Measurements from ENCODE around the gene SKAP1.
A peak's percentile ranks its signal among the peaks of the same experiment; 100 is the strongest.
"Not testable (repeated sequence)": the region's sequence is repeated elsewhere in the genome, so short reads cannot be mapped to it uniquely, and the experiment has no call there.

SKAP1 gene

GRCh38 chr17:48445248-48445620, 15.2 kb upstream of the SKAP1 start:
- DNase-seq, result no peak

DNA sequence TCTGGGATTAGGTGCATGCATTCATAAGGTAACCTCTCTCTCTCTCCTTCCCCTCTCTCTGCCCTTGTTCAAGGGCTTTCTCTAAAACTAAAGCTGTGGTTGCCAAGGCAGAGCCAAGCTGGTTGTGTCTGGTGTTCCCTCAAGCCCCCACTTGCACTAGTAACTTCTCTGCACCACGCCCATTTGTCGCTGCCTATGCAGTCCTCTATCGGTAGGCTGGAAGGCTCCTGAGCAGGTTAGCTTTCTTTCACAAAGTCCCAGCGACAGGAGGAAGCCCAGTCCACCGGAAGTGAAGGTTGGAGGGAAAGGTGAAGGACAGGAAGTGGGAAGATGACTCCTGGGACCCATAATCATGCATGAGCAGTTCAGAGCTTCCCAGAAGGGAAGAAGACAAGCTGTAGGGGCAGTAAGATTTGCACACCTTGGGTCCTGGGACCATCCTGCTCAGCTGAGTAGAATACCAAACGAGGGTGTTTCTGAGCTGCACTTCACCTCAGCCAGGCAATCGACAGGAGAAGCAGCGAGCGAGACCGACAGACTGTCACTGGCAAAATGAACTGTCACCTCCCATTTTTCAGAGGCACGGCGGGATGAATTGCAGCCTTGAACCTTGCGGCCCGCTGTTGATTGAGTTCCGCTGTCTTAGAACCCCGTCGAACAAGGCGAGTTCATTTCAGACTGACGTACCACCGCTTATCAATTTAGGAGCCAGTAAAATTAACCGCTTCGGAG, 14.7 kb upstream of the SKAP1 start:
- no peak for DNase-seq

DNA sequence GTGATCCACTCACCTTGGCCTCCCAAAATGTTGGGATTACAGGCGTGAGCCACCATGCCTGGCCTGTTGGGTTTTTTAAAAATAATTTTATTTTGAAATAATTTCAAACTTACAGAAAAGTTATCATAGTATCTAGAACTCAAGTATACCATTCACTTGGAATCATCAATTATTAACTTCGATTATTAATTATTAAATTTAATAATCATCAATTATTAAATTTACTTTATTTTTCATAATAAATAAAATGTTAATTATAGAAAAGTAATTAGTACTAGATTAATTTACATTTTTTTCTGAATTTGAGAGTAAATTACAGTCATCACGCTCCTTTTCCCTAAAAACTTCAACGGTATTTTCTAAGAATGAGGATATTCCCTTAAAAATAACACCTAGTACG, 13.7 kb upstream of the SKAP1 start:
- DNase-seq, result no peak

DNA sequence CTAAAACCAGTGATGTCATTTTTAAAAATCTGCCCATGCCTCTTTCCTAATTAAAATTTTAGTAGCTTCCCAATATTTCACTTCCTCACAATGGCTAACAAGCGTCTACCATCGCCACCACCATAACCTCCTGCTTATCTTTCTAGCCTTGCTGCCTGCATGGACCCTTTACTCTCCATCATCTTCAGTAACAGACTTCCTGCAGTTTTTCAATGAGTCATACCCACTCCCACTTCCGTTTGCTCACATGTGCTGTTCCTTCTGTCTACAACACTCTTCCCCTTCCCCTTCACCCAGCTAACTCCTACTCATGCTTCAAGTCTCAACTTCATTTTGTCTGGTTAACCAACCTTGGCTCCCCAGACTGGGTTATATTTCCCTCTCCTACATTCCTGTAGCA, 12.8 kb upstream of the SKAP1 start:
- DNase-seq, result no peak

DNA sequence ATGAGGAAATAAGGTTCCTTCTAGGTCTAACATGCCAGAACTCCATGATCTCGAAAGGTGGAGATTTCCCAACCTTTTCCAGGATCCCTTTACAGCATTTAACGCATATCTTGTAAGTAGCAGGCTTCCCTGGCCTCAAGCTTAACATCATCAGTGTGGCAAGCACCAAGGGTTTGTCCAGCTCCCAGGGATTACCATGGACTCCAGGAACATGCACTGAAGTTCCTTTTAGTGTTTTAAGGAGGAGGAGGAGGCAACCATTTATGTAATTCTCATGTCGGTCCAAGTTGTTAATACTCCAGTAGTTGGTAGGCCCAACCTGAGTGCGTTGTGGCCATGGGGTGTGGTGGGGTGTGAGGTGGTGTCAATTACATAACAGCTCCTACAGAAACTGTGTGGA, 11.8 kb upstream of the SKAP1 start:
- DNase-seq, result no peak

DNA sequence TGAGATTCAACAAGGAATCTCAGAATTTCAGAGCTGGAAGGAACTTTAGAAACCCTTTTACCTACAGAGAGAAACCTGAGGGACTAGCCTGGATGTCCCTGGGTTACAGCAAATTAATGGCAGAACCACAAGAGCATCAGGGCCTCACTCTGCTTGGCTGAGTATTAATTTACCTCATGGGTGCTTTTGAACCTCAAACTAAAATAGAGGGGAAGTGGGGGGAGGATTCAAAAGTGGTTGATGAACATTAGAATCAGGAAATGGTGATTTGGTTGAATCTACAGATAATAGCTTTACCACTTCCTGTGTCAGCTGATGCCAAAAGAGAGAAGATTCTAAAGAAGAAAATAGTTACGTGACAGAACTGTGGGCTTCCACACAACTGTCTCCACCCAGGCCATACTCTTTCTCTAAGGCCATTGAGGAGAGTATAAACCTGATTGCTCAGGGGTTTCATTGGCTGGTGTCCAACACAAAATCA, 11.3 kb upstream of the SKAP1 start:
- peak; percentile 6 for DNase-seq

DNA sequence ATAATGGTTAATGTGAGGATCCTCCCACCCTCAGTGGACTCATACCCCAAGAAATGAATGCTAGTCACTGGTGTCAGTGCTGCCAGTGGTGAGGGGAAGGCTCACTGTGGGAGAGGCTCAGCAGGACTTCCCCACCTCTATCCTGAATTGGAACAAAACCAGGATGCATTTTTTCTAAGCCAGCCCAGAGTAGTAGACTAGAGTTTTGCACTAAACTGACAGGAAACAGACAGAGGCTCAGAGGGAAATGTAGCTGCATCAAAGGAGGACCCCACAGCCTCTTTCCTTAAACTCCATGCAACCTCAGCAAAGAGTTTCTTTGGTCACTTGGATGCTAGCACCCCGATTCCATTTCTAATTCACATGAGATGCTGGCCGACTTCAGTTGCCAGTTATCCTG, 10.7 kb upstream of the SKAP1 start:
- no peak for DNase-seq

DNA sequence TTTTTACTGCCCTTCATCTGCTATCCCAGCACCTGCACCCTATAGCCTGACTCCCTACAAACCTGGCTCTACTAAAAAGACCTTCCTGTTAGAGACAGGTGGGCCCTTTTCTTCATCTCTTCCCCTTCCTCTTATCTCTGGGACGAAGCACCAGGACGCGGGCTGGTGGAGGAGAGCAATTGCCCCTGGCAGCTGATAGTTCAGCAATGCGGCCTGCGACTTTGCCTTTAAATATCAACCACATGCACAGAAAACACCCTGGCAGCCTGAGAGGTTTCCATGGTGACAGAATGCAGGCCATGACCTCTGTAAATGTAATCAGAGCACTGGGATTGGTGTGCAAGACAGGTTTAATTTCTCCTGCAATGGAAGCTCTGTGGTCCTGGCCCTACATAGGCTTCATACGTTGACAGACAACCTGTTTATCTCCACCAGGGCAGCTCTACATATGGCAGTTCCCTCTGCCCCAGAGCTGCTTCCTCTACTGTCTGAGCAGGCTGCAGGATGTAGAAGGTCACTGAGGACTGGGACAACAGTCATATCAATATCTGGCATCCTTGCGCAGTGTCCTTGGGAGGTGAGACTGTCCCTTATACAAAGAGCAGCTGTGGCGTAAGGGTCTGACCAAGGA, 10.0 kb upstream of the SKAP1 start:
- DNase-seq, result no peak

DNA sequence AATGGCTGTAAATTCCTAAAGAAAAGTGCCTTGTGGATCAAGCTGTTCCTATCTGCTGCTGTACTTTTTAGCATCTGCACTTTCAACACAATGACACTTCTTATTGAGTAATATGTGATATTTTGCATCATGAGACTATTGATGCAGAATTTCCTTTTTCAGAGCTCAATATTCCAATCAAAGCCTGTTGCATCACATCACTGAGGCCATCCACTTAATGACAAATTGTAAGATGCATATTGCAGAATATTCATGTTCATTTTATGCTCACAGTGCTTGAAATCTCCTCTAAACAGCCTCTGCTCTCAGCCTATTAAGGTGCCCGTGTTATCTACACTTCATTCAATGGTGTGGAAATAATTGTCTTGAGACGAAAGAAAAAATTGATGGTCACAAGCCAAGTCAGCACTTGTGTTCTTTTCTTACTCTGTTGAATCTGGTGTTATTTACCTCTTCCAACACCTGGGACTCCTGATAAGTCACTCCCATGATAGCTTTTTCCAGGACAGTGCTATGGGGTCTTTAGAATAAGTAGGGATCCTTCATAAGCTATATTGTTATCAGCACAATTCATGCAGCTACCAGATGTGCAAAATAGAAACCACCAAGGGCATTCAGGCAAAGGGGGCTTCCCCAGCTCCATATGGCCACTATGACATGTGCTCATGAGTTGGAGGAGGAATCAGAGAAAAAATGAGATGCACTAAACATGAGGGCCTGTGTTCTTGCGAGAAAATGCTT, 9.3 kb upstream of the SKAP1 start:
- DNase-seq, result no peak

- no peak for DNase-seq
Observed at GRCh38 chr17:48438516-48439061, 8.6 kb upstream of the SKAP1 start.

GRCh38 chr17:48433896-48434295, 3.9 kb upstream of the SKAP1 start:
- DNase-seq, result no peak

DNA sequence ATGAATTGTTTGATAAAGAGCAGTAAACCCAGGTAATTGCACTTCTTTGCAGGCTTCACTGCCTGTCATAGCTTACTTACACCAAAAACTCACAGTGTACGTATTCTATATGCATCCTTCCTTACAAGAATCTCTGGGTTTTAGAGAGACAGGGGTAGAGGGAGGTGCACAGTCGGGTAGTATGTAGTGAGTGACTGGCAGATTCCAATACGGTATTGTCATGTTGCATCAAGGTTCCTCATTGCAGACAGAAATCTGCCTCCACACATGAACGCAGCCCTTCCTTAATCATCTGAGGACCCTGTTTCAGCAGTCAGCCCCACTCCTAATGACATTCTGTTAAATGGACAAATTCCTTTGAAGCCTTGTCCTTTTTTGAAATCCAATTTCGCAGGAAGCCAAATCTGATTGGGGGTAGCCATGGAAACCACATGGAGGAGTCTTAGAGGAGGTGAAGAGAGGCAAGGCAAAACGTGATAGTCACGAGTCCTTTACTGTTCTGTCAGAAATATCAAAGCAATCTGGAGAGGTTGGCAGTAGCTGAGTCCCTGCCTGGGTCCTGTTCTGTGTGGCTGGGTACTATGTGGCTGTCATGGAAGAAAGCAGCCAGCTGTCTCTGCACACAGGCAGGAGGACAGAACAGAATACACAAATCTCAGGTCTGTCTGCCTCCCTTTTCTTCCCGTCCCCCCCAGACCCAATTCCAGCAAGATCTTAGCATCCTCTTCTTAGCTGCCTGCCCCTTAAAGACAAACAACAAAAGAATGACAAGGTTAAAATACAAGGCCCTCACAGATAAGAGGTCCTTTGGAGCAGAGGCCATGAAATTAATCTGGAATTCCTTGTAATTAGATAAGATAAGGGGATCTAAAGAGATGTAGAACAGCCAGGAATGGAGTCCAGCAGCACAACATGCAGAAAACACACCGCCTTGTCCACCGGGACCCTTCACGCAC, 3.1 kb upstream of the SKAP1 start:
- DNase-seq, result no peak

GRCh38 chr17:48429156-48429555, 858 bp downstream of the SKAP1 start:
- DNase-seq, result no peak

DNA sequence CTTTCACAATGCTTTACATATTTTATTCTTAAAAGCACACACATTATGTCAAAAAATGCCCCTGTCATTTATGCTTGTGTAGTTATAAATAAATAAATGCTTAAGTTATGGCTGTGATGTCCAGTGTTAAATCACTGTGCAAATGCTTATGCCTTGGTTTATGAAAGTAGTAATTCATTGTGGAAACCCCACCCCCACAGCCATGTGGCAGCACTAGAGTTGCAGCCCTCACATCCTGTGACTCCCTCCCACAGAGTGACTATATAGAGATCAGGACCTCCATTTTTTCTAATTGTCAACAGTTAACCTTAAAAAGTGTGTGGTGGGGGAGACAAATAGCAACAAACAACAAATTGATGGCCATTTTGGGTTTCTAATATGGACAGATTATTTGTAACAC, 2.4 kb downstream of the SKAP1 start:
- no peak for DNase-seq

- no peak for DNase-seq
Observed at GRCh38 chr17:48426761-48427500, 3.1 kb downstream of the SKAP1 start.

DNA sequence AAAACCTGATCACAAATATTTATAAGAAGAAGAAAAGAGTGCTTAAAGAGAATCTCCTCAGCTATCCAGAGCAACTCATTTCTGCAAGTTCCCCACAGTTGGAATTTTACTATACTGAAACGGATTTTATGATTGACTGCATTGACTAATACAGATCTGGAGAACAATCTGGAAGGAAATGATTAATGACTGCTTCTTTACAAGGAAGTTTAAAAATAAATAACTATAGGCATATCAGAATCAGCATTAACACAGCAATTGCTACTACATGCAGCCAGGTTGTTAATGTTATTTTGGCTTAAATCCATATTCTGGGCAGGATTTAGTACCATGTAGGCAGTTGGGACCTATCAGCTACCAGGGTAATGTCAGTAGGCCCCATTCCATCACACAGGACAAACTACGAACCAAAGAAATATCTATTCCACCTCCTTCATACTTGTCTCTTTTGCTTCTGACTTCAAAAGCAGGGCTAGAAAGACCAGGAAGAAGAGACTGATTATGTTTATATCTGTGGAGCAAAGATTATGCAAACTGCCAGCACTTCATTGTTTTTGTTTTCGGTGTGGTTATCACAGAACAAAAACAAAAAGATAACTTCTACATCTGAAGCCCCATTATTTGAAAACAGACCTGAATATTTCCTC, 3.9 kb downstream of the SKAP1 start:
- no peak for DNase-seq

- not testable (repeated sequence) for DNase-seq
Observed at GRCh38 chr17:48422060-48422459, 8.0 kb downstream of the SKAP1 start.

DNA sequence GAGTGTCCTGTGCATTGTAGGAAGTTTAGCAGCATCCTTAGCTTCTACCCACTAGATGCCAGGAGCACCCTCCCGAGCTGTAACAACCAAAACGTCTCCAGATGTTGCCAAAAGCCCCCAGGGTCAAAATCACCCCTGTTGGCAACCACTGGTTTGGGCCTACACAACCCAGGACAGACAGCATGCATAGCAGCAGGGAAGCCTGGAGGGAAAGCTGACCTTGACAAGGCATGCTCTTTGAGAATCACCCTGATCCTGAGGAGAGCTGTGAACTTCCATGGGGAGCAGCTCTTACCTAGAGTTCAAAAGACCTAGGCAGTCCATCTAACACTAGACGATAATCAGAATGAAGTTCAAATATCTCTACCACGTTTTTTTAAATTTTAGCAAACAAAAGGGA, 9.2 kb downstream of the SKAP1 start:
- no peak for DNase-seq

DNA sequence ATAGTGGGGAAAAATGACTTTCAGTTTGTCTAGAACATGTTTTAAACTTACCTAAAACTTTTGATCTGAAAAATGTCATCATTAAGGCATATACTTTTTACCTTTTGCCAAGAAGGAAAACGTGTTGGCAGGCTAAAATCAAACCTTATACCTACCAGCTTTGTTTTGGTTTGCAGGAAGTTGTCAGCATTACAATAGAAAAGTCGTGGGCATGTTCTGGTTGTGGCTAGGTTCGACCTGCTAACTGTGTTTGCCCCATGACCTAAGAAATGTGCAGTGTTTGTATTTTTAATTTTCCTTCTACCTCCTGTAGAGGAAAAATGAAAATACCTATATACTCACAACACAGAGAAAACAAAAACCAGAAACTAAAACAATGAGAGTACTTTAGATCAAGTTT, 13.0 kb downstream of the SKAP1 start:
- no peak for DNase-seq

DNA sequence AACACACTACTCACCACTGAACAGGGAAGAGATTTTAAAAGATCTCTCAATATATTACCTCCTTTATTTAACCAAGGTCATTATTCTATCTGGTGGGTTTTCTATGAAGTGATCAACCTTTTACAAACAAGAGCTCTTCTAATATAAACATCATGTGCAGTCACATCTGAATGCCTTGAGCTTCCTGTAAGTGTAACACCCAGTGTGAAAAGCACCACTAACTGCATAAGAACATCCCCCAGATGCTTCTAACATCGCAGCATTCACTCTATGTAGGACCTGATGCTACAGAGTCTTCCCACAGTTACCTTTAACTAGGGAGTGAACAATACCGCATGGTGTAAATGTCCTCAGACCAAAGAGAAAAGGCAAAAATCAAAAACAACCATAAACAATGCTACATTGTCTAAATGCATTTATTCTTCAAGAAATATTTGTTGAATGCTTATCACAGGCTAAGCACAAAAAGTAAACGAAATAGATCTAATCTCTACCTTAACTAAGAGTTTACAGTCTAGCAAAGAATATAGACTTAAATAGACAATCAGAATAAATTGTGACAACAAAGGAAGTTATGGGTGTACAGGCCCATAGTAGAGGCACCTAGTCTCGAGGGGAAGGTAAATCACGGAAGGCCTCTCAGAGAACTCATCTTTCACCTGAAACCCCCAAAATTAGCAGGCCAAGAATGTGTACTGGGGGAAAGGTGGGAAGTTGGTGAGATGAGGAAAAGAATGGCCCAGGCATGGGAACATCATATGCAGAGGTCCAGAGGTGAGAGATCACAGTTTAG, 16.2 kb downstream of the SKAP1 start:
- no peak for DNase-seq
